GM19239 (cell line): ENCODE results near the gene AGFG2.
"Not testable (repeated sequence)": the region's sequence is repeated elsewhere in the genome, so short reads cannot be mapped to it uniquely, and the experiment has no call there.

ENCODE experiments used
- DNase-seq: peaks from one replicate; pipeline ENCODE4 v3.0.0; 2011; ENCODE audit warnings: low spot score; ENCODE audit not compliant: insufficient read length
- FAIRE-seq: peaks from 2 replicates; lab custom pipeline; 2011; peaks lifted over from hg19 to GRCh38; lab: Jason Lieb, UNC

Gene AGFG2

DNA sequence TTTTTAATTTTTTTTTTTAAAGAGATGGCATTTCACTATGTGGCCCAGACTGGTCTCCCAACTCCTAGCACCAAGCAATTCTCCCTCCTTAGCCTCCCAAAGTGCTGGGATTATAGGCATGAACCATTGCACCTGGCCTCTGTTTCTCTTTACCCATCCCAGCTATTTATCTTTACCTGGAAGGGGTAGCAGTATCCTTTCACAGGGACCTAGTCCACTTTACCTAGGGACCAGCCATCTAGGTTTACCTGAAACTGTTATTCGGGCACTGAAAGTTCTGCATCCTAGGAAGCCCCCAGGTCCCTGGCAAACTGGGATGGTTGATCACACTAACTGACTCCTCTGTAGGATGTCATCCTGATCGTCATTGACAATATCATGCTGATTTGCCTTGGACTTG is 21.7 kb upstream of the AGFG2 start:
- FAIRE-seq = no peak

DNA sequence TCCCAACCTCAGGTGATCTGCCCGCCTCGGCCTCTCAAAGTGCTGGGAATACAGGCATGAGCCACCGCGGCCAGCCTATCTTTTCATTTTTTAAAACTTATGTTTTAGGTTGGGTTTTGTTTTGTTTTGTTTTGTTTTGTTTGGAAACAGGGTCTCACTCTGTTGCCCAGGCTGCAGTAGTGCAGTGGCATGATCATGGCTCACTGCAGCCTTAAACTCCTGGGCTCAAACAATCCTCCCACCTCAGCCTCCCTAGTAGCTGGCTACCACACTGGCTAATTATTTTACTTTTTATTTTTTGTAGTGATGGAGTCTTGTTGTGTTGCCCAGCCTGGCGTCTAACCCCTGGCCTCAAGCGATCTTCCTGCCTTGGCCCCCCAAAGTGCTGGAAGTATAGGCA is 19.4 kb upstream of the AGFG2 start:
- FAIRE-seq (no peak), DNase-seq (no peak)

More for the DNA sequence above, 21.7 kb upstream of the AGFG2 start:
- DNase-seq = no peak

DNA sequence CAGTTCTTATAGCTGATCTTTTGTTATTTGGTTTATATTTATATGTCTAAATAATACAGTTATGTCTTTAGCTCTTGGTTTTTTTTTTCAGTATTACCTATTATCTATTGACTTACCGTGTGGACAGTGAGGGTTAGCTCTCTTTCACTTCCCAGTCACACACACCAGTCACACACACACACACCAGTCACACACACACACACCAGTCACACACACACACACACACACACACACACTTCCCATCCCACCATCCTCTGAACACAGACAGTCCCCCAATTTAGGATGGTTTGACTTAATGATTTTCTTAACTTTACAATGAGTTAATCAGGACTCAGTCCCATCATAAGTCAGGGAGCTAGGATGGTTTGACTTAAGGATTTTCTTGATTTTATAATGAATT is 18.9 kb upstream of the AGFG2 start:
- no peak for DNase-seq
- no peak for FAIRE-seq

DNA sequence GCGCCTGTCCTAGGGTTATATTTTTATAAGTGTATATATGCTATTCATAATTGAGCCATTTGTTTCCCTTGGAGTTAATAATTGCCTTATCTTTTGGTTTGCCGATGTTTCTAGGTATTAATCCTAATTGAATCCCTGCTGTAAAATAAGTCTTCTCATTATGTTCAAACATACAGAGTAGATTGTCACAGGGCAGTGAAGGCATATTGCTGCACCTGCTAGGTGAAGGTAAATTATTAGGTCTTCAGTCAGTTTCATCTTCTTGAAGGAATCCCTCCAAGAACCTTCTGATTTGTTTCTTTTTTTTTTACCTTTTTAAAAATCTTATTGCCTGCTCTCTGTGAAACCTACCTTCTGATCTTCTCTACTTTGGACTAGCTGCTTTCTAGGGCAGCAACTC is 17.9 kb upstream of the AGFG2 start:
- no peak for DNase-seq
- FAIRE-seq = no peak

DNA sequence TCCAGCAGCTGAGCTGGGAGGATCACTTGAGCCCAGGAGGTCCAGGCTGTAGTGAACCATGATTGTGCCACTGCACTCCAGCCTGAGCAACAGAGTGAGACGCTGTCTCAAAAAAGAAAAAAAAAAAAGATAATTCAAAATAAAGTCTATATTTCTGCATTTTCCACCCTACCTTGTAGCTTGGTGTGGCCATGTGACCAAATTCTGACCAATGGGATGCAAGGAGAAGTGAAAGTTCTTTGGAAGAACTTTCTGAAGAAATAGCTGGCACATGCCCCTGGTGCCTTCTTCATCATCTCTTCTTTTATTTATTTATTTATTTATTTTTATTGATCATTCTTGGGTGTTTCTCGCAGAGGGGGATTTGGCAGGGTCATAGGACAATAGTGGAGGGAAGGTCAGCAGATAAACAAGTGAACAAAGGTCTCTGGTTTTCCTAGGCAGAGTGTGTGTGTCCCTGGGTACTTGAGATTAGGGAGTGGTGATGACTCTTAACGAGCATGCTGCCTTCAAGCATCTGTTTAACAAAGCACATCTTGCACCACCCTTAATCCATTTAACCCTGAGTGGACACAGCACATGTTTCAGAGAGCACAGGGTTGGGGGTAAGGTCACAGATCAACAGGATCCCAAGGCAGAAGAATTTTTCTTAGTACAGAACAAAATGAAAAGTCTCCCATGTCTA is 17.0 kb upstream of the AGFG2 start:
- DNase-seq, FAIRE-seq: not testable (repeated sequence)

DNA sequence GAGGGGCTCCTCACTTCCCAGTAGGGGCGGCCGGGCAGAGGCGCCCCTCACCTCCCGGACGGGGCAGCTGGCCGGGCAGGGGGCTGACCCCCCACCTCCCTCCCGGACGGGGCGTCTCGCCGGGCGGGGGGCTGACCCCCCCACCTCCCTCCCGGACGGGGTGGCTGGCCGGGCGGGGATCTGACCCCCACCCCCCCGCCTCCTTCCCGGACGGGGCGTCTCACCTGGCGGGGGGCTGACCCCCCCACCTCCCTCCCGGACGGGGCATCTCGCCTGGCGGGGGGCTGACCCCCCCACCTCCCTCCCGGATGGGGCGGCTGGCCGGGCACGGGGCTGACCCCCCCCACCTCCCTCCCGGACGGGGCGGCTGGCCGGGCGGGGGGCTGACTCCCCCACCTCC is 15.8 kb upstream of the AGFG2 start:
- not testable (repeated sequence) for FAIRE-seq

DNA sequence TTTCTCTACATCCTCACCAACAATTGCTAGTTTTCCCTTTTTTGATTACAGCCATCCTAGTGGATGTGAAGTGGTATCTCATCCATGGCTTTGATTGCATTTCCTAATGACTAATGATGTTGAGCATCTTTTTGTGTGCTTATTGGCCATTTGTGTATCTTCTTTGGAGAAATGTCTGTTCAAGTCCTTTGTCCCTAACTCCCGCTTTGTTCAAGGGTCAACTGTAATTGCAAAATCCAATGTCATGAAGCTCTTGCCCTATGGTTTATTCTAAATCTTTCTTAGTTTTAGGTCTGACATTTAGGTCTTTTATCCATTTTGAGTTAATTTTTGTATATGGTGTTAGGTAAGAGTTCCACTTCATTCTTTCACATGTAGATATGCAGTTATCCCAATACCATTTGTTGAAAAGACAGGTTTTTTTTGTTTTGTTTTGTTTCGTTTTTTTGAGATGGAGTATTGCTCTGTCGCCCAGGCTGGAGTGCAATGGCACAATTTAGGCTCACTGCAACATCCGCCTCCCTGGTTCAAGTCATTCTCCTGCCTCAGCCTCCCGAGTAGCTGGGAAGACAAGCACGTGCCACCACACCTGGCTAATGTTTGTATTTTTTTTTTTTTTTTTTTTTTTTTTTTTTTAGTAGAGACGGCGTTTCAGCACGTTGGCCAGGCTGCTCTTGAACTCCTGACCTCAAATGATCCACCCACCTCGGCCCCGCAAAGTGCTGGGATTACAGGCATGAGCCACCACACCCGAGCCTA is 10.7 kb upstream of the AGFG2 start:
- not testable (repeated sequence) for FAIRE-seq, DNase-seq

More for the DNA sequence above, 15.8 kb upstream of the AGFG2 start:
- DNase-seq = not testable (repeated sequence)

DNA sequence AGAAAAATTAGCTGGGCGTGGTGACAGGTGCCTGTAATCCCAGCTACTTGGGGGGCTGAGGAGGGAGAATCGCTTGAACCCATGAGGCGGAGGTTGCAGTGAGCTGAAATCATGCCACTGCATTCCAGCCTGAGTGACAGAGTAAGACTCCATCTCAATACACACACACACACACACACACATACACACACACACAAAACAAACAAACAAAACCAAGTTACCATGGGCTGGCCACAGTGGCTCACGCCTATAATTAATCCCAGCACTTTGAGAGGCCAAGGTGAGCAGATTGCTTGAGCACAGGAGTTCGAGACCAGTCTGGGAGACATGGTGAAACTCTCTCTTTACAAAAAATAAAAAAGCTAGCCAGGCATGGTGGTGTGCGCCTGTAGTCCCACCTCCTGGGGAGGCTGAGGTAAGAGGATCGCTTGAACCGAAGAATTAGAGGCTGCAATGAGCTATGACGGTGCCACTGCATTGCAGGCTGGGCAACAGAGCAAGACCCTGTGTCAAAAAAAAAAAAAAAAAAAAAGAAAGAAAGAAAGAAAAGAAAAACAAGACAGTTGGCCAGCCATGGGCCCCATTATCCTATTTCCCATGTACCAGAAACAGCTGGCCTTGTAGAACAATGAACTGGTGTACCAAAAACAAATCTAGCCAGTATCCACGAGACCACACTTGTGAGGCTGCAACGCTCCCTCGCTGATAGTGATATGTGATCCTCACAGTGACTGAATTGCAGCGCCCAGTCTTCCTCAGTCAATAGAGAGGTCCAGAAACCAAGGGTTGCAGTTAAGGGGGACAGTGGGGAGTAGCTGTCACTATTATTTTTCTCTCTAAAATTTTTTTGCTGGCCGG is 6.6 kb upstream of the AGFG2 start:
- FAIRE-seq (no peak), DNase-seq (no peak)

DNA sequence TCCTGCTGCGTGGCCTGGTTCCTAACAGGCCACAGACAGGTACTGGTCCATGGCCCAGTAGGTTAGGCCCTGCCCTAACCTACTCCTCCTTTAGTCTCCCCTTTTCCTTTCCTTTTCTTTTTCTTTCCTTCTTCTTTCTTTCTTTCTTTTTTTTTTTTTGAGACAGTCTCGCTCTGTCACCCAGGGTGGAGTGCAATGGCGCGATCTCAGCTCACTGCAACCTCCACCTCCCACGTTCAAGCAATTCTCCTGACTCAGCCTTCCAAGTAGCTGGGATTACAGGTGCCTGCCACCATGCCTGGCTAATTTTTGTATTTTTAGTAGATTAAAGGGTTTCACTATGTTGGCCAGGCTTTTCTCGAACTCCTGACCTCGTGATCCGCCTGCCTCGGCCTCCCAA is 3.0 kb upstream of the AGFG2 start:
- FAIRE-seq, DNase-seq: not testable (repeated sequence)

DNA sequence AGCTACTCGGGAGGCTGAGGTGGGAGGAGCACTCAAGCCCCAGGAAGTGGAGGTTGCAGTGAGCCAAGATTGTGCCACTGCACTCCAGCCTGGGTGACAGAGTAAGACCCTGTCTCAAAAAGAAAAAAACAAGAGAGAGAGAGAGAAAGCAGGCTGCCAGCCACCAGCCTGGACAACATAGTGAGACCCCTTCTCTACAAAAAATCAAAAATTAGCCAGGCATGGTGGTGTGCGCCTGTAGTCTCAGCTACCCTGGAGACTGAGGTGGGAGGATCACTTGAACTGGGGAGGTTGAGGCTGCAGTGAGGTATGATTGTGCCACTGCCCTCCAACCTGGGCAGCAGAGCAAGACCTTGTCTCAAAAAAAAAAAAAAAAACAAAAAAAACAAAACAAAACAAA is 2.3 kb upstream of the AGFG2 start:
- FAIRE-seq, DNase-seq: not testable (repeated sequence)

DNA sequence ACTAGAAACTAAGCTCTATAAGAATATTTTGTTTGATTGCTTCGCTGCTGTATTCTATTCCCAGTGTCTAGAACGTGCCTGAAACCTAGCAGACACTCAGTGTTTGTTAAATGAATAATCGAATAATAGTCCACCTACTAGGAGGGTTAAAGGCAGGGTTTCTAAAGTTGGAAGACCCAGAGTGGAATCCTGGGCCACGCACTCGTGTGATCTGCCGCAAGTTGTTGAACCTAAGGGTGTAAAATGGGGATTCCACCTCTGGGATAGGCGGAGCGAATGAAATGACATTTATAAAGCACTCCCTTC is 702 bp upstream of the AGFG2 start:
- no peak for FAIRE-seq
- no peak for DNase-seq

DNA sequence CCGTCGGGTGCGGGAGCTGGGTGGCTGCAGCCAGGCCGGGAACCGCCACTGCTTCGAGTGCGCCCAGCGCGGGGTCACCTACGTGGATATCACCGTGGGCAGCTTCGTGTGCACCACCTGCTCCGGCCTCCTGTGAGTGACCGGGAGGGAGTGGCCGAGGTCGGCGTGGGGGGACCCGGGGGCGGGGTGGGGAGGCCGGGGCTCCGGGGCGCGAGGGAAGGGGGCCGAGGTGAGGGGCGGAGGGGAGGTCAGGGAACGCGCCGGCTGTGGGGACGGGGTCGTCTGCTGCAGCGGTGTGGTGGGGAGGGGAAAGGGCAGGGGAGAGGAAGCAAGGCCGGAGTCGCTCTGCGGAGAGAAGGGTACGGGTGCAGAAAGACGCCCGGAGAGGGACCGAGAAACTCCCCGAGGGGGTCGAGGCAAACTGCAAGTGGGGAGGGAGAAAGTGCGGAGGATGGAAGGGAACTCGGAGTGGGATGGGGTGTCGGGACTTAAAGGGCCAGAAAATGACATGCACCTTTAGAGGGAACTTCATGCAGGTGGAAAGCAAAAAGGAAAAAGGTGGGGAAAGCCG is 518 bp downstream of the AGFG2 start:
- DNase-seq = no peak

DNA sequence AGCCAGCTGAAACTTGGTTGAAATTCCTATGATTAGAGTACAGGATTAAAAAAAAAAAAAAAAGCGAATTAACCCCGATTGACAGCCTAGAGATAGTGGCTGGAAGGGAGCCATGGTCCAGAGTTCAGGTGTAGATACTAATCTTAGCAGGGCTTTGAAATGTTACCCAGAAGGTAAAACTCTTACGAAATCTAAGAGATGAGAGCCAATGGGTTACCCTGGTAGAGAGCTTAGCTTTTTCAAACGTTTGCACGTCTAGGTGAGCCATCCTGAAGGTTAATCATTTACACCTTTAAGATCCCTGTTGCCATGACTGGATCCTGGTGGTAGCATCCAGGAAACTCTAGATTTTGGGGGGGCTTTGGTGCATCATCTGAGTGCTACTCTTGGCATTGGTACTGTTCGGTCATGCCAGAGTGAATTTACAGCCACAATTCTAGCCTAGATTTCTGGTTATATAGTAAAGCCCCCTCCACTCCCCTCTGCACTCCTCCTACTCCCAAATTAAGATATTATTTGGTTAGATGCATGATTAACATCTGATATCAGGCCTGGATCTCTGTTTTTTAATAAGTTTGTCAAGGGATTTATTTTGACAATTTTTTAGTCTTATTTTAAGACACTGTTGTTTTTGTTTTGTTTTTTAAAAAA is 1.2 kb downstream of the AGFG2 start:
- FAIRE-seq = peak; percentile 11
- no peak for DNase-seq

More for the DNA sequence above, 518 bp downstream of the AGFG2 start:
- FAIRE-seq = no peak

DNA sequence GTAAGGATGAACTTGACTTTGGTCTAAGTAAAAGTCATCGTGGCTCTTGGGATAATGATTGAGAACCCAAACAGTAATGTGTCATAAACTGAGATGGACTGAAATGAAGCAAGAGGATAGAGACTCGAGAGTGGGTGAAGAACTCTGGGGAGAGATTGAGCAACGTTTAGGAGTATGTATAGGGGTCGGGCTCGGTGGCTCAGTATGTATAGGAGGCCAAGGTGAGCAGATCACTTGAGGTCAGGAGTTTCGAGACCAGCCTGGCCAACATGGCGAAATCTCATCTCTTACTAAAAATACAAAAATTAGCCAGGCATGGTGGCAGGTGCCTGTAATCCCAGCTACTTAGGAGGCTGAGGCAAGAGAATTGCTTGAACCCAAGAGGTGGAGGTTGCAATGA is 2.3 kb downstream of the AGFG2 start:
- not testable (repeated sequence) for DNase-seq, FAIRE-seq

DNA sequence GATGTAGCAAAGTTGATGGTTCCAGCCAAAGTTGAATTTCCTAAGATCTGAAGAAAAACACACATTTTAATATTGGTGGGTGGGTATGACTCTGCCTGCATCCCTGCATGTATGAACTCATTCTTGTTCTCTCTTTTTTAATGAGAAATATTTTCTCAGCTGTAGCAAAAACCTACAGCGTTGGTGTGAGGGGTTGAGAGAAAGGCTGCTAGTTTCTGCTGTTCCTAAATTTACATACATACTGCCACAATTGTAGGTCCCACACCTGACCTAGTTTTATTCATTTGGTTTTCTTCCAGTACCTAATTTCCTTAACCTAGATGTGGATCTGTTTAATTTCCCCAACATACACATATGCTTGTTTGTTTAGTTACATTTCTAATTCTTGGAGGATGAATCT is 4.6 kb downstream of the AGFG2 start:
- FAIRE-seq (no peak), DNase-seq (no peak)

DNA sequence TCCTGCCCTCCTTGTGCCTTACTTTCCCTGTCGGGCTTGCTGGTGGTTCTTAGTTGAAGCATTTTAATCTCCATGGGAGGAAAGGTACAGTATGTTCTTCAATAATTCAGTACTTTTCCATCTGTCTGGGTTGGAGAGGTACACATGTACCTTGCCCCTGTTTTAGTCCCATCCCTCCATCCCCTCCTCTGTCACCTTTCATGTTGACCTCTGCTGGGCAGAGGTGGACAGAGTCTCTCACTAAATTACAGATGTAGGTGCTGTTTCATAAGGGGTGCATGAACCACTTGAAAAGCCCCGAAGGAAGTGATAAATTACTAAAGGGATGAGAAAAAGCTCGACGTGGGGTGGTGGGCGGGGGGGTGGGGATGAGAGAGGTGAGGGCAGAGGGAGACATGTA is 5.4 kb downstream of the AGFG2 start:
- DNase-seq = no peak
- no peak for FAIRE-seq

DNA sequence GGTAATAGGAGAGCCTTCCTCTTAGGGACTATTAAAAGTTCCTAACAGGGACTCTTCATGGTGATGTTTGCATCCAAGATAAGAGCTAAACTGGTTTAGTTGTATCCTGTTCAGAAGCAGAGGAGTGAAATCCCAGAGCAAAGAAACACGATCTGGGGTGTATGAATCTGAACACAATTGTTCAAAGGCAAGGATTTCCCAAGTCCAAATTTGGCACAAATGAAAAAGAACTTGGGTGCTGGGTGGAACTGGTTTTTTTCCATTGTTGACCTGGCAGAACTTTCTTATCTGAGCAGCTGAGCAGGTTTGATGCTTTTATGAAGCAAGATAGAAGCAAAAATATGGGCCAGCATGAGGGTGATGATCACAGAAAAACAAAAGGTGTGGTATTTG is 6.0 kb downstream of the AGFG2 start:
- no peak for DNase-seq
- no peak for FAIRE-seq

DNA sequence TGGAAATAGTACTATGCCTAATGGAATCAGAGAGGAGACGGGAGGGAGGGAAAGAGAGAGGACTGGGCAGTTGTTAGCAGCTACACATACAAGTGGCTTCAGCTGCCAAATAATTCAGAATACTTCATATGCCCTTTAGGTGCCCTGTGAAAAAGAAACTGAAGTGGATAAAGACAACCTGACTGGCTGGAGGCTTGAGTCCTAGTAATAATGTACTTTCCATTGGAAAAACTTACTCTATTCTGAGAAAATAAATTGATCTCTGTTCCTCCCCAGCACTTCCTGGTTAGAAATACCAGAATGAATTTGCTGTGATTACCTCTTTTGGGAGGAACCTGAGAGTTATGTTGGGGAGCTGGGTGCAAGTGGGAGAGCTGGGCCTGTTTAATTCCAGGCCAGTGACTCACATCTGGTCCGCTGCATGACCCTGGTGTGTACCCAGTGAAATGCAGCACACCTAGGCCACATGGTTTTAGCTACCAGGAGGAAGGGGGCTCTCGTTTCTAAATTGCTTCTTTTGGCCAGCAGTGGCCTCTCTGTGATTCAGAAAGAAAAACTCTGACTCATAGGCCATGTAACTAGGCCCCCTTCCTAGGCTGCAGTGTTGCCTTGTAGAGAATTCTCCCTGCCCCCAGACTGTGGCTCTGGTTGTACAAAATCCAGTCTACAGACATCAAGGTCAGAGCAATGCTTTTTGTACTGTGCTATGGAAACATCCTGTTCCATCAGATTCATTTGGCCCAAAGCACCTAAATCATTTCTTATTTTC is 6.5 kb downstream of the AGFG2 start:
- FAIRE-seq (peak; percentile 90), DNase-seq (no peak)

DNA sequence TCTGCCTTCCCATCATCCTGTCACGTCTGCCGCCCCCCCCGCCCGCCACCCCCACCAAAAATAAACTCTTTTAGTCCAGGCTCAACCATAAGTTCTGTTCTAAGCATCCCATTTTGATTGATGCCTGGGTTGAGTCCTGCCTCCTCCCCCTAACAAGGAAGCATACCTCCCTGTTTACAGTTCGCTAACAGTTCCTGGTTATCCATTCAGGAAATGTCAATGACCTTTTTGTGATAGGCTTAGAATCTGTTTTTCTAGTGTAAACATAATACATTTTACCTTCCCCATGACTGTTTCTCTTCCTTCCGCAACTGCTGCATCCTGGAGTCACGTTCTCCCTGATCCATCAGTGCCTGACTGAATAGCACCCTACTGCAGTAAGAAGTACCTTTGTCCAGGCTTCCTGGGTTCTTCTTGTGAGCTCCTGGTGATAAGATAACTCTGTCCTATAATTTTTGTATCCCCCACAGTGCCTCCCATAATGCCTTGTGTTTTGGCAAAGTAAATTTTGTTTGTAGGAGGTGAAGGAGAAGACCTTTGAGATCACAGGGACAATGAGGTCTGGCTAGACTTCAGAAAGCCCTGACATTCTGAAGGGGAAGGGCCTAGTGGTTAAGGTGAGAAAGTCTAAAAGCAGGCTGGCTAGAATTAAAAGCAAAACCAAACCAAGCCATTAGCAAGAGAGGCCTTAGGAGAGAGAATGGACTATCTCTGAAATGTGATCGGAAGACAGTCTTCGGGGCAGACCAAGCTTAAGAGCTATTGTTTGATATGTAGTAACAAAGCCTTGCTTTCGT is 7.3 kb downstream of the AGFG2 start:
- FAIRE-seq (no peak), DNase-seq (no peak)
